ENCODE measurements around the gene MYL3.

- no peak for TF ChIP-seq TEAD4 (IDR thresholded peaks at IDR 0.05)
- TF ChIP-seq, protein P1, sequence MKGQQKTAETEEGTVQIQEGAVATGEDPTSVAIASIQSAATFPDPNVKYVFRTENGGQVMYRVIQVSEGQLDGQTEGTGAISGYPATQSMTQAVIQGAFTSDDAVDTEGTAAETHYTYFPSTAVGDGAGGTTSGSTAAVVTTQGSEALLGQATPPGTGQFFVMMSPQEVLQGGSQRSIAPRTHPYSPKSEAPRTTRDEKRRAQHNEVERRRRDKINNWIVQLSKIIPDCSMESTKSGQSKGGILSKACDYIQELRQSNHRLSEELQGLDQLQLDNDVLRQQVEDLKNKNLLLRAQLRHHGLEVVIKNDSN (IDR thresholded peaks at IDR 0.05): no peak
- TF ChIP-seq, protein P2, sequence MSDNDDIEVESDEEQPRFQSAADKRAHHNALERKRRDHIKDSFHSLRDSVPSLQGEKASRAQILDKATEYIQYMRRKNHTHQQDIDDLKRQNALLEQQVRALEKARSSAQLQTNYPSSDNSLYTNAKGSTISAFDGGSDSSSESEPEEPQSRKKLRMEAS (IDR thresholded peaks at IDR 0.05): no peak
- TF ChIP-seq RAD21 (IDR thresholded peaks at IDR 0.05; ENCODE audit: low read depth): no peak
Observed at GRCh38 chr3:46893763-46894162, 30.5 kb upstream of the MYL3 start.
